BE2C (cell line): ENCODE data around the gene OVCH2.

Experiments used
- DNase-seq: peaks from one replicate; pipeline ENCODE4 v3.0.0-alpha.2; 2020
- H3K27me3 ChIP-seq: fragments of 250-450 bp; sonication (Bioruptor Pico); 2 replicates; pipeline ENCODE4 v1.5.1; 2020; ENCODE audit warnings: mild to moderate bottlenecking
- H3K36me3 ChIP-seq: fragments of 250-450 bp; sonication (Bioruptor Pico); 2 replicates; pipeline ENCODE4 v1.5.1; 2020; ENCODE audit warnings: mild to moderate bottlenecking
- H3K4me1 ChIP-seq: fragments of 250-450 bp; sonication (Bioruptor Pico); 2 replicates; pipeline ENCODE4 v1.5.1; 2020
- H3K4me3 ChIP-seq: 2 replicates; pipeline ENCODE4 v1.5.1; 2011; ENCODE audit warnings: low read depth, low read length
- H3K9me3 ChIP-seq: fragments of 250-450 bp; sonication (Bioruptor Pico); 2 replicates; pipeline ENCODE4 v1.5.1; 2020
- CTCF ChIP-seq: IDR thresholded peaks from 2 replicates; pipeline ENCODE4 v1.5.1; 2012; ENCODE audit warnings: mild to moderate bottlenecking, low read depth, low read length

OVCH2 gene

GRCh38 chr11:7640816-7641215 is 65.5 kb downstream of the OVCH2 start:
- Histone ChIP-seq H3K4me1 (no peaks in the 10 kb centered on the region), H3K27me3 (no peaks in the 10 kb centered on the region), H3K4me3 (no peak overlapping the region), H3K9me3 (no peaks in the 10 kb centered on the region), H3K36me3 (no peaks in the 10 kb centered on the region)
- TF ChIP-seq CTCF, result no peak
- no peak for DNase-seq

GRCh38 chr11:7639643-7640025 is 66.6 kb downstream of the OVCH2 start:
- Histone ChIP-seq H3K4me1 (peaks cover 5% of the 10 kb centered on the region), H3K4me3 (no peak overlapping the region), H3K9me3 (no peaks in the 10 kb centered on the region), H3K36me3 (no peaks in the 10 kb centered on the region), H3K27me3 (no peaks in the 10 kb centered on the region)
- TF ChIP-seq CTCF, result no peak
- DNase-seq, result no peak
